A549 treated with CORT108297 at 1 μM for 4 hours (cell line): Measurements from ENCODE around the gene DAB2IP. TPM values are rescaled to one million over a fixed set of nuclear protein-coding genes. Genes with fewer than 3 reads are reported as not detected.

Source experiments
- total RNA-seq: library from RNA; stranded (reverse); fragments of 200-300 nt; extraction: Qiagen RNA extraction; gene quantifications from 5 replicates; pipeline ENCODE4 v1.2.3, GENCODE V29; 2022

The DAB2IP gene
- total RNA-seq = 10.8 to 14.7 TPM (median 13.3 TPM) in 5 replicates

DNA sequence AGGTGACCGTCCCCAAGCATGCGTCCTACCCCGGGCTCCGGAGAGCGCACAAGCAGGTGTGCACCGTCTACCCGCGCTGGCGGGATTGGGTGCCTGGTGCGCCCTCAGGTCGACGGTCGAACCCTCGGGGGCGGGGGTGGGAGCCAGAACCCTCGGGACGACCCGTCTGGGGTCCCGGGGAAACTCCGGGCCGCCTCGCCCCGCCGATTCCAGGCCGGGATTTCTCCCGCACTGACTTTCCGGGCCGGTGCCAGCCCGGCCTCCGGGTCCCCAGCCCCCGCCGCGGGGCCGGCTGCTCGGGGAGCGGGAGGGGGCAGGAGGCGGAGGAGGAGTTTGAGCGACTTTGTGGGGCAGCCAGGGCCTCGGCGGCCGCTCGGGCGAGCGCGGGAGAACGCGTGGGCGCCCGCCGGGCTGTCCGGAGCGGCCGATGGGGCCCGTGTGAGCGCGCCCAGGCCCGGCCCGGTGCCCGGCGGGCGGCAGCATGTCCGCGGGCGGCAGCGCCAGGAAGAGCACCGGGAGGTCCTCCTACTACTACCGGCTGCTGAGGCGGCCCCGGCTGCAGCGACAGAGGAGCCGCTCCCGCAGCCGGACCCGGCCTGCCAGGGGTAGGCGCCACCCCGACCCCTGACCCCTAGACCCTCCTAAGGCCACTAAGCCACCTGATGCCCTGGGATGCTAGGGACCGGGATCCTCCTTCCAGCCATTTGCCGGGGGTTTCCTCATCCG, at the start of gene DAB2IP:
Gene DAB2IP, plus strand, starts transcription at position 340 of the 726 bp plus-strand sequence. Its CDS starts 142 bp downstream, at position 482.

Other genes starting within 250 kb of the DAB2IP start
- gene GGTA1, start 151.8 kb upstream of the DAB2IP start, total RNA-seq = not detected in 5 replicates